A549 (cell line): ENCODE measurements around the gene ADGRG6. TPM values are rescaled to one million over a fixed set of nuclear protein-coding genes. Genes with fewer than 3 reads are reported as not detected.

Source experiments
- ATAC-seq, 2 experiments: fragments of 200-7000 bp in 1 of 2; fragments of >200 bp in 1 of 2; cut with Nextera tagmentation in 1 of 2; cut with Tn5 transposase in 1 of 2; 3 replicates each; pipeline versions ENCODE4 v1.8.0 to v1.9.1; 2018 to 2020; ENCODE audit warnings: mild to moderate bottlenecking in 1 of 2, moderate library complexity in 1 of 2
- CTCF ChIA-PET: fragments of 300-600 bp; sonication (Branson Sonifier 250); formaldehyde crosslinking; extraction: SDS; loops from one replicate; lab custom pipeline; 2021; ENCODE audit warnings: antibody characterized with exemption, inconsistent platforms; lab: Yijun Ruan, JAX
- POLR2A ChIA-PET: fragments of 350-600 bp; formaldehyde crosslinking; extraction: SDS; loops from one replicate; lab custom pipeline; 2021; ENCODE audit warnings: antibody characterized with exemption, inconsistent platforms; lab: Yijun Ruan, JAX
- DNase-seq, 2 experiments: peaks; one replicate each; pipeline versions ENCODE4 v3.0.0 to v3.0.0-alpha.2; 2011 to 2016; ENCODE audit warnings: low read depth in 1 of 2, low spot score in 1 of 2
- FAIRE-seq: peaks from 2 replicates; lab custom pipeline; 2011; peaks lifted over from hg19 to GRCh38; lab: Jason Lieb, UNC
- H3K27ac ChIP-seq, 2 experiments: fragments of >200 bp; sonication (Bioruptor Twin); formaldehyde crosslinking; 3 replicates each; pipeline ENCODE4 v1.5.1; 2016 to 2017
- H3K4me1 ChIP-seq: fragments of >200 bp; sonication (Bioruptor Twin); formaldehyde crosslinking; 3 replicates; pipeline ENCODE4 v1.6.1; 2016
- H3K4me2 ChIP-seq: fragments of >200 bp; sonication (Bioruptor Twin); formaldehyde crosslinking; 3 replicates; pipeline ENCODE4 v1.6.1; 2016
- H3K4me3 ChIP-seq: fragments of >200 bp; sonication (Bioruptor Twin); formaldehyde crosslinking; 3 replicates; pipeline ENCODE4 v1.5.1; 2016
- H3K9me3 ChIP-seq: fragments of >200 bp; sonication (Bioruptor Twin); formaldehyde crosslinking; 3 replicates; pipeline ENCODE4 v1.6.1; 2016
- BCL3 ChIP-seq: fragments of >200 bp; sonication (Bioruptor Twin); formaldehyde crosslinking; IDR thresholded peaks from 3 replicates; pipeline ENCODE4 v1.6.1; 2016
- CTCF ChIP-seq: fragments of >200 bp; sonication (Bioruptor Twin); formaldehyde crosslinking; IDR thresholded peaks from 3 replicates; pipeline ENCODE4 v1.5.1; 2016
- ESRRA ChIP-seq: fragments of 150-350 bp; IDR thresholded peaks from 2 replicates; pipeline ENCODE4 v1.6.1; 2014; ENCODE audit warnings: mild to moderate bottlenecking, low read length, borderline replicate concordance
- JUN ChIP-seq, 2 experiments: fragments of >200 bp; sonication (Bioruptor Twin); formaldehyde crosslinking; IDR thresholded peaks; 2 replicates in 1 of 2; 3 replicates in 1 of 2; pipeline ENCODE4 v1.6.1; 2016 to 2017
- MAFK ChIP-seq: fragments of 450-650 bp; IDR thresholded peaks from 2 replicates; pipeline ENCODE4 v1.6.1; 2014; ENCODE audit not compliant: partially characterized antibody
- MAX ChIP-seq: IDR thresholded peaks from 2 replicates; pipeline ENCODE4 v1.6.1; 2012
- MYC ChIP-seq: IDR thresholded peaks from 2 replicates; pipeline ENCODE4 v1.6.1; 2012; ENCODE audit warnings: mild to moderate bottlenecking, inconsistent platforms, low read length, improper control_type of control experiment, borderline replicate concordance
- PHF8 ChIP-seq: fragments of 200-600 bp; sonication (generic); IDR thresholded peaks from 2 replicates; pipeline ENCODE4 v1.6.1; 2016; ENCODE audit warnings: low read depth, mild to moderate bottlenecking, antibody characterized with exemption, moderate library complexity, borderline replicate concordance
- POLR2A ChIP-seq: IDR thresholded peaks from 2 replicates; pipeline ENCODE4 v1.6.1; 2012; ENCODE audit warnings: mild to moderate bottlenecking, low read length
- RAD21 ChIP-seq, 2 experiments: fragments of >200 bp in 1 of 2; sonication (Bioruptor Twin) in 1 of 2; formaldehyde crosslinking in 1 of 2; IDR thresholded peaks in 1 of 2; conservative IDR thresholded peaks in 1 of 2; 2 replicates in 1 of 2; 3 replicates in 1 of 2; pipeline ENCODE4 v1.6.1; 2012 to 2018; ENCODE audit warnings: inconsistent platforms in 1 of 2
- REST ChIP-seq: fragments of 200-600 bp; sonication (generic); IDR thresholded peaks from 2 replicates; pipeline ENCODE4 v1.6.1; 2016; ENCODE audit warnings: antibody characterized with exemption, mild to moderate bottlenecking, moderate library complexity
- SMC3 ChIP-seq: fragments of >200 bp; sonication (Bioruptor Twin); formaldehyde crosslinking; IDR thresholded peaks from 3 replicates; pipeline ENCODE4 v1.6.1; 2018; ENCODE audit warnings: inconsistent platforms
- ZFP36 ChIP-seq: fragments of 450-650 bp; IDR thresholded peaks from 2 replicates; pipeline ENCODE4 v1.6.1; 2014; ENCODE audit warnings: borderline replicate concordance; ENCODE audit not compliant: partially characterized antibody
- WGBS: methylation state at CpG from one replicate; pipeline ENCODE4 v1.1.6; 2017; ENCODE audit errors: missing lambda C conversion rate; 5-methylcytosine and 5-hydroxymethylcytosine counted together
- polyA minus RNA-seq: library from RNA; depleted of rRNA, polyadenylated mRNA; stranded (reverse); fragments of >200 nt; gene quantifications from 2 replicates; pipeline ENCODE4 v1.2.3, GENCODE V29; 2011; rRNA and poly(A)+ RNA removed
- polyA plus RNA-seq, 4 experiments: library from polyadenylated mRNA; depleted of rRNA in 3 of 4; stranded (reverse); fragments of >200 nt; fragmentation: RNase III in 1 of 4; extraction: RNeasy Plus Mini Kit Qiagen cat#74134 plus additional on column Dnase treatment in 1 of 4; gene quantifications; 2 replicates in 3 of 4; 3 replicates in 1 of 4; pipeline ENCODE4 v1.2.3, GENCODE V29; 2011 to 2017
- TF ChIP-seq, protein P1 (sequence below): IDR thresholded peaks from 2 replicates; pipeline ENCODE4 v1.6.1; 2012; ENCODE audit warnings: low read depth, borderline replicate concordance
- TF ChIP-seq, protein P2 (sequence below): fragments of 450-650 bp; IDR thresholded peaks from 2 replicates; pipeline ENCODE4 v1.6.1; 2014; ENCODE audit warnings: antibody characterized with exemption

Gene ADGRG6
- 176 and 181 TPM in 2 replicates for polyA plus RNA-seq (2011; rRNA removed)
- 34.3 and 35.0 TPM in 2 replicates for polyA plus RNA-seq (2012; cell fraction: cytosol; rRNA removed)
- polyA plus RNA-seq (2012; cell fraction: nucleus; rRNA removed) = 42.9 and 53.7 TPM in 2 replicates
- polyA plus RNA-seq (2017; fragmentation: RNase III; extraction: RNeasy Plus Mini Kit Qiagen cat#74134 plus additional on column Dnase treatment) = 53.9 to 61.1 TPM (median 55.4 TPM) in 3 replicates
- polyA minus RNA-seq = 202 and 259 TPM in 2 replicates

DNA sequence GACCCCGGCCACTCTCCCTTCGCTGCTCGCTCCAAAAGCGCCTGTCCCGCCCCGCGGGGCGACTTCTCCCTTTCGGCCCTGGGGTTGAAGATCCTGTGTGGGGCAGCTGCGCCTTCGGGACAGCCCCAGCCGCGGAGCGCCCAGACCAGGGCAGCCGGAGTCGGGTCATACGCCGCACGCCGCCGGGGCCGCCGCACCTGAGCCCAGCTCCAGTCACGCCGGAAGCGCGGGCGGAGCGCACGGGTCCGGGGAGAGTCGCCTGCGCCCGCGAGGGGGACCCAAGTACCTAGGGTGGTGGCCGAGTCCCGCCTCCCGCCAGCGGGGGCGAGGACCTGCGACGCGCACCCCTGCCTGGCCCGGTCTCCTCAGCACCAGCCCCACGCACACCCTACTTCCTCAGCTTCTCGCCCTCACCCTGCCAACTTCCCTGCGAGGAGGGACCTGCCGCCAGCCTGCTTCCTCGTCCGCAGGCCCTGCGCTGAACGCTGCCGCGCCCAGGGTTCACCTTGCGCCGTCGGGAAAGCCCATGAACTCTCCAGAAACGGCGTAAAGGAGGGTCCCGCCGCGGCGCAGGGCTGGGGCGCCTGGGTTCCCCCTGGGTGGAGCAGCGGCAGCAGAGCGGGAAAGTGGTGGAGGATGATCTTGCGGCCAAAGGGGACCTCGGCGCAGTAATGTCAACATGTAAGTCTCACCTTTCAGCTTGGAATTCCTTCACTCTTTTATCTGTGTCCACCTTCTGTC lies at the start of gene ADGRG6:
Gene ADGRG6, plus strand, starts transcription at position 357 of the 741 bp plus-strand sequence. Its CDS starts 323 bp downstream, at position 680.
- peak; percentile 79 to 82 for ATAC-seq
- ChIA-PET POLR2A (interaction anchor here (0.6 to 2.5 kb wide), 5 partner anchors 11 to 114 kb away, joined by 3 to 35 read pairs (median 4); no protein-coding TSS in a partner anchor), CTCF (interaction anchor here (0.6 to 3.3 kb wide), 15 partner anchors 11 to 155 kb away, joined by 3 to 12 read pairs (median 4); partner anchors contain the start of genes NMBR and VTA1)
- Histone ChIP-seq H3K4me2 (peak within 1 kb of the TSS; percentile 85), H3K4me3 (peak within 1 kb of the TSS; percentile 81), H3K27ac (peak within 1 kb of the TSS; percentile 95 to 97), H3K4me1 (peaks cover 51% of the 10 kb centered on the region), H3K9me3 (no peaks in the 10 kb centered on the region)
- WGBS = under 1% methylated on average over 34 of the region's 69 CpGs
- peak; percentile 7 to 75 for DNase-seq
- no peak for FAIRE-seq
- TF ChIP-seq REST (no peak), JUN (IDR thresholded peaks at IDR 0.05) (peak in 1 of 2 experiments; percentile 35; a peak in 2 of 5 replicates), RAD21 (conservative IDR thresholded peaks at IDR 0.05 in 1 of 2, IDR thresholded peaks at IDR 0.05 in 1 of 2) (peak in 1 of 2 experiments; percentile 50; a peak in 2 of 5 replicates), CTCF (peak; percentile 19; the same call in 1 of the 3 replicates), SMC3 (peak; percentile 34; the same call in 2 of the 3 replicates), MAX (peak; percentile 48; the same call in 1 of the 2 replicates), PHF8 (no peak), MYC (no peak), POLR2A (peak; percentile 6; the same call in 1 of the 2 replicates)
- TF ChIP-seq, protein P1, sequence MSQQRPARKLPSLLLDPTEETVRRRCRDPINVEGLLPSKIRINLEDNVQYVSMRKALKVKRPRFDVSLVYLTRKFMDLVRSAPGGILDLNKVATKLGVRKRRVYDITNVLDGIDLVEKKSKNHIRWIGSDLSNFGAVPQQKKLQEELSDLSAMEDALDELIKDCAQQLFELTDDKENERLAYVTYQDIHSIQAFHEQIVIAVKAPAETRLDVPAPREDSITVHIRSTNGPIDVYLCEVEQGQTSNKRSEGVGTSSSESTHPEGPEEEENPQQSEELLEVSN = peak; percentile 66; the same call in 1 of the 2 replicates

DNA sequence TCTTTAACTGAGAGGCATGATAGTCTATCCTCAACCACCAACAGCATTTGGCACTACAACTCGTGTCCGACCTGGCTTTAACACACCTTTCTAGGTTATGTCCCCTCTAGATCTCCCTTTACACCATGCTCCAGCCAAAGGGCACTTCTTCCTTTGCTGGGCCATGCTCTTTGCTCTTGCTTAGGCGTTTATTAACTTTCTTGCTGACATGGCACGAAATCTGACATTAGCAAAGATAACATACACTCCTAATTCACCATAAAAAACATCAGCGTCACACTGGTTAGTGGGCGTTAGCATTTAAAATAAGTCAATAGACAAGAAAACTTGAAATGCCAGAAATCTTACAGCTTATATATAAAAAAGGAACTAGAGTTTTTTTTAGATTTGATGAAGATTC lies 47.3 kb upstream of the ADGRG6 start:
- peaks cover 5% of the 10 kb centered on the region; the same call in 2 of the 3 replicates for H3K4me1 ChIP-seq
- no peak overlapping the region for H3K4me3 ChIP-seq
- CTCF ChIA-PET = no interaction called here
- ATAC-seq = no peak
- FAIRE-seq = no peak
- WGBS = 70% methylated on average over 6 of the region's 6 CpGs
- no peak overlapping the region for H3K4me2 ChIP-seq
- H3K9me3 ChIP-seq = no peaks in the 10 kb centered on the region
- no peak overlapping the region for H3K27ac ChIP-seq
- DNase-seq = no peak
- TF ChIP-seq ESRRA (no peak), CTCF (no peak), BCL3 (no peak), MAFK (peak; percentile 80), PHF8 (no peak), ZFP36 (no peak), MAX (no peak), MYC (no peak)
- TF ChIP-seq, protein P2, sequence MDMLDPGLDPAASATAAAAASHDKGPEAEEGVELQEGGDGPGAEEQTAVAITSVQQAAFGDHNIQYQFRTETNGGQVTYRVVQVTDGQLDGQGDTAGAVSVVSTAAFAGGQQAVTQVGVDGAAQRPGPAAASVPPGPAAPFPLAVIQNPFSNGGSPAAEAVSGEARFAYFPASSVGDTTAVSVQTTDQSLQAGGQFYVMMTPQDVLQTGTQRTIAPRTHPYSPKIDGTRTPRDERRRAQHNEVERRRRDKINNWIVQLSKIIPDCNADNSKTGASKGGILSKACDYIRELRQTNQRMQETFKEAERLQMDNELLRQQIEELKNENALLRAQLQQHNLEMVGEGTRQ = no peak
- POLR2A ChIA-PET = no interaction called here
